T-helper 1 cell treated with Interleukin-12 subunit alpha and Interleukin-12 subunit beta and Interleukin-4 antibody, amounts not matched to agents 30 μg/mL and 1 μg/mL, for 36 hours (primary cell): ENCODE measurements around the gene HLCS.
"Not testable (repeated sequence)": the region's sequence is repeated elsewhere in the genome, so short reads cannot be mapped to it uniquely, and the experiment has no call there.

Experiments
- H3K27ac Mint-ChIP-seq: one replicate; pipeline ENCODE4 v1.8.0; 2021; ENCODE audit warnings: mild to moderate bottlenecking, mixed read lengths
- H3K27me3 Mint-ChIP-seq: one replicate; pipeline ENCODE4 v1.8.0; 2021; ENCODE audit warnings: low read depth, mixed read lengths
- H3K36me3 Mint-ChIP-seq: one replicate; pipeline ENCODE4 v1.8.0; 2021; ENCODE audit warnings: low read depth, mixed read lengths
- H3K4me1 Mint-ChIP-seq: one replicate; pipeline ENCODE4 v1.8.0; 2021; ENCODE audit warnings: low read depth, mixed read lengths
- H3K4me3 Mint-ChIP-seq: one replicate; pipeline ENCODE4 v1.8.0; 2021; ENCODE audit warnings: mild to moderate bottlenecking, moderate library complexity, mixed read lengths
- H3K9me3 Mint-ChIP-seq: one replicate; pipeline ENCODE4 v1.8.0; 2021; ENCODE audit warnings: mixed read lengths

Gene HLCS

DNA sequence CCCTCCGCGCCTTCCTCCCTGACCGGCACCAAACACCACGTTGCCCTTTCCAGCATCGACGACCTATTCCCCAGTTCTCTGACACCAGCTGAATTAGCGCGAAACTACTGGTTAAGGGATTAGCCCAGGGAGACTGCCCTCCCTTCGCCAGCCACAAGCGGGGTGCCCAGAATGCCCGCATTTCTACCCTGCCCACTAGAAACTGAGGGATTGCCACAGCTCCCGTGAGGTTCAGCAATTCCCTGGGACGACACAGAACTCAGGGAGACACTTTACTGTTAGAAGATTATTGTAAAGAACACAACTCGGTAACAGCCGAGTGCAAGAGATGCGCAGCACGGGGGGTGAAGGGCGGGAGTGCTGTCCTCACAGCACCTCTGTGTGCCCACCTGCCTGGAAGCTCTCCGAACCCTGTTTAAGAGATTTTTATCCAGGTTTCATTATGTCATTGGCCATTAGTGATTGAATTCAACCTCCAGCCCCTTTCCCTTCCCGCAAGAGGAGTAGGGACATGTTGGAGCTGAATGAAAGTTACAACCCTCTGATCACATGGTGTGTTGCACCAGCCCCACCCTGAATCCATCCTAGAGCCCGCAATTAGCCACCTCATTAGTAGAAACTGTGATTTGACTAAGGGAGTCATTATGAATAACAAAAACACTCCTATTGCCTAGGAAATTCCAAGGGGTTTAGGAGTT lies 24.2 kb upstream of the HLCS start:
- Mint-ChIP-seq H3K36me3 (no peaks in the 10 kb centered on the region), H3K9me3 (no peaks in the 10 kb centered on the region), H3K27ac (peak overlapping the region; percentile 92), H3K4me3 (peak overlapping the region; percentile 91), H3K27me3 (peaks cover 3% of the 10 kb centered on the region), H3K4me1 (peaks cover 36% of the 10 kb centered on the region)

GRCh38 chr21:36989699-36990507 lies 23.4 kb upstream of the HLCS start:
- Mint-ChIP-seq H3K4me3 (peak overlapping the region; percentile 91), H3K4me1 (peaks cover 38% of the 10 kb centered on the region), H3K27ac (peak overlapping the region; percentile 93), H3K27me3 (peaks cover under 1% of the 10 kb centered on the region), H3K36me3 (no peaks in the 10 kb centered on the region), H3K9me3 (no peaks in the 10 kb centered on the region)

DNA sequence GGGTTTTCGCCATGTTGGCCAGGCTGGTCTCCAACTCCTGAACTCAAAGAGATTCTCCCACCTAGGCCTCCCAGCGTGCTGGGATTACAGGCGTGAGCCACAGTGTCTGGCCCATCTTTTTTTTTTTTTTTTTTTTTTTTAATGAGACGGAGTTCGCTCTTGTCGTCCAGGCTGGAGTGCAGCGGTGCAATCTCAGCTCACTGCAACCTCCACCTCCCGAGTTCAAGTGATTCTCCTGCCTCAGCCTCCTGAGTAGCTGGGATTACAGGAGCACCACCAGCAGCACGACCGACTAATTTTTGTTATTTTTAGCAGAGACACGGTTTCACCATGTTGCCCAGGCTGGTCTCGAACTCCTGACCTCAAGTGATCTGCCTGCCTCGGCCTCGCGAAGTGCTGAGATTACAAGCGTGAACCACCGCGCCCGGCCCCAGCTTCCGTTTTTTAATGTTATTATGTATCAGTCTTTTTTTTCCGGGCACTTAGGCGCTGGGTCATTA lies 22.8 kb upstream of the HLCS start:
- H3K27ac Mint-ChIP-seq = peak overlapping the region; percentile 93
- H3K27me3 Mint-ChIP-seq, H3K9me3 Mint-ChIP-seq, H3K36me3 Mint-ChIP-seq: not testable (repeated sequence)
- H3K4me1 Mint-ChIP-seq = peaks cover 38% of the 10 kb centered on the region
- peak overlapping the region; percentile 82 for H3K4me3 Mint-ChIP-seq

DNA sequence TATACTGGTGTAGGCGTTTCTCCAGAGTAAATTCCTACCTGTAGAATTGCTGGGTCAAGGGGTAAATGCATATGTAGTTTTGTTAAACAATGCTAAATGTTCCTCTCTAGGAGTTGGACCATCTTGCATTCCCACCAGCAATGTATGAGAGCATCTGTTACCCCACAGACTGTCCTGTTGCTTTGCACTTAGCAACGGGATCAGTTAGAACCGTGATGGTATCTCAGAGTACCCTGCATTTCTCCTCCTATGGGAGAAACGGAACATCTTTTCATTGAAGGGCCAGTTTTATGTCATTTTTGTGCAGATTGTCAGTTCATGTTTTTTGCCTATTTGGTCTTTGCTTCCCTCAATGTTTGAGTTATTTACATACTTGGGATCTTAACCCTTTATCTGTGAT lies 22.1 kb upstream of the HLCS start:
- Mint-ChIP-seq H3K9me3 (no peaks in the 10 kb centered on the region), H3K27me3 (no peaks in the 10 kb centered on the region), H3K36me3 (no peaks in the 10 kb centered on the region), H3K27ac (peak overlapping the region; percentile 65), H3K4me3 (peak overlapping the region; percentile 42), H3K4me1 (peaks cover 38% of the 10 kb centered on the region)

DNA sequence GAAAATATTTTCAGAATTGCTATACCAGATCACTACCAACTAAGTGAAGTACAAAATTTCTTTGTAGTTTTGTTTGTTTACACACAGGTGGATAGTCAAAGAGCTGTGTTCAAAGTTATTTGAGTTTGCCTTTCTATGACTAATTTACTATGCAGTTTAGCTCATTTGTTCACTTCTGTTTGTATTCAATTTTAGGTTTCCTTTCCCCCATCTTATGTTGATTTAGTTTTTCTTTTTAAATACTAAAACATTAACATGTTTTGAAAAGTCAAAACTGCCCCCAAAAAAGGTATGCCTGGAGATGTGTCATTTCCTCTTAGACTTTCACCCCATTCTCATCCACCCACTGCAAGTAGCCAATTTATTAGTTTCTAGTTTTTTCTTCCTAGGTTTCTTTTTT lies 21.4 kb upstream of the HLCS start:
- Mint-ChIP-seq H3K27me3 (no peaks in the 10 kb centered on the region), H3K27ac (peak overlapping the region; percentile 62), H3K9me3 (no peaks in the 10 kb centered on the region), H3K36me3 (no peaks in the 10 kb centered on the region), H3K4me3 (no peak overlapping the region), H3K4me1 (peaks cover 38% of the 10 kb centered on the region)

DNA sequence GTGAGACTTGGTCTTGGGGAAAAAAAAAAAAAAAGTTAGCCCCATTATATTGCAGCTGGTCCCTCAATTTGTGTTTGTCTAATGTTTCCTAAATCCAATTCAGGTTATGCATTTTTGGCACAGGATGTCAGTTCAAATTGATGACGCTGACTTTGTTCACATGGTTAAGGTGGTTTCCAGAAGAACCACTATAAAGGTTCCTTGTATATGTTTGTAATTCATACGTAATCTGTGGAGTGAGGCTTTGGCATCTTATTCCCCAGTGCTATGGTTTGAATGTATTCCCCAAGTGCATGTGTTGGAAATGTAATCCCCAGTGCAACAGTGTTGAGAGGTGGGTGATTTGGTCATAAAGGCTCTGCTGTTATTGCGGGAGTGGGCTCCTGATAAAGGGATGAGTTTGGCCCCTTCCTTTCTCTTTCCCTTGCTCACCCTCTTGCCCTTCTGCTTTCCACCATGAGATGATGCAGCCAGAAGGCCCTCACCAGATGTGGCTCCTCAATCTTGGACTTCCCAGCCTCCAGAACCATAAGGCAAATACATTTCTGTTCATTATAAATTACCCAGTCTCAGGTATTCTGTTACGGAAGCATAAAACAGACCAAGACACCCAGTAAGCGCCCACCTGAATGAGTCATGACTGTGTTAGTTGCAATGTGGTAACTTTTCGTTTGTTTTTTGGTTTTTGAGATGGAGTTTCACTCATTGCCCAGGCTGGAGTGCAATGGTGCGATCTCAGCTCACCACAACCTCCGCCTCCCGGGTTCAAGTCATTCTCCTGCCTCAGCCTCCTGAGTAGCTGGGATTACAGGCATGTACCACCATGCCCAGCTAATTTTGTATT lies 19.5 kb upstream of the HLCS start:
- Mint-ChIP-seq H3K4me1 (peaks cover 40% of the 10 kb centered on the region), H3K27ac (peak overlapping the region; percentile 97), H3K4me3 (peak overlapping the region; percentile 27), H3K9me3 (no peaks in the 10 kb centered on the region), H3K27me3 (peaks cover 7% of the 10 kb centered on the region), H3K36me3 (no peaks in the 10 kb centered on the region)

DNA sequence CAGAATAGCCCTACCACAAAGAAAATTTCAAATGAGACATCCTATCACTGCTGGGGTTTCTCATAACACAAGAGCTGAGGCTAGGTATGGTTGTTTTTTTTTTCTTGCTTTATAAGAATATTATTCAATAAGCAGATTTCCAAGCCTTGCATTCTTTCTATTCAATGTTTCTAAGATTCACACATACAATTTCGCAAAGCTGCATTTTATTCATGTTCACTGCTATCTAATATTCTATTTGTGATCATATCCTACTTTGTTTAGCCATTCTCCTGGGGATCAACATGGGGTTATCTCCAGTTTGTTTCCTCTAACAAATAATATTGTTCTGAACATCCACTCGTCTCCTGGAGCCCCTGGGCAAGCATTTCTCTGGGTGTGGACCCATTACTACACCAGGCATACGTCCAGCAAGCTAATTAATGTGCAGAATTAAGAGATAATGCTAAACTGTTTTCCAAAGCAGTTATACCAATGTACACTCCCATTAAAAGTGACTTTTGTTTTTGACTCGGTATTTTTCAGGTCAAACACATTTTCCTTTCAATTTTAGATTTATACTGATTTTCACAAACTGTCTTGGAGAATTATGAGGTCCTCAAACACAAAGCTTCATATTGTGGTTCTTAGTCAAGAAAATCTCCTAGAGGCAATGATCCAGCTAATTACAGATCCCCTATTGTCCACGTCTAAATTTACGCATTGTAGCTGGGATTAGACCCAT lies 15.7 kb upstream of the HLCS start:
- Mint-ChIP-seq H3K27me3 (peaks cover 14% of the 10 kb centered on the region), H3K4me1 (peaks cover 28% of the 10 kb centered on the region), H3K9me3 (no peaks in the 10 kb centered on the region), H3K36me3 (no peaks in the 10 kb centered on the region), H3K27ac (no peak overlapping the region), H3K4me3 (no peak overlapping the region)

- Mint-ChIP-seq H3K9me3 (no peaks in the 10 kb centered on the region), H3K4me1 (peaks cover 24% of the 10 kb centered on the region), H3K36me3 (no peaks in the 10 kb centered on the region), H3K27me3 (peaks cover 14% of the 10 kb centered on the region), H3K27ac (peak overlapping the region; percentile 49), H3K4me3 (peak overlapping the region; percentile 61)
These were observed 14.6 kb upstream of the HLCS start for GRCh38 chr21:36981049-36981391.

- H3K4me1 Mint-ChIP-seq = peaks cover 19% of the 10 kb centered on the region
- H3K27me3 Mint-ChIP-seq = peaks cover 14% of the 10 kb centered on the region
These were observed 14.0 kb upstream of the HLCS start for GRCh38 chr21:36980280-36981048.

GRCh38 chr21:36976882-36977651 lies 10.6 kb upstream of the HLCS start:
- Mint-ChIP-seq H3K27ac (no peak overlapping the region), H3K4me1 (peaks cover 17% of the 10 kb centered on the region), H3K27me3 (peaks cover 13% of the 10 kb centered on the region), H3K36me3 (no peaks in the 10 kb centered on the region), H3K4me3 (no peak overlapping the region), H3K9me3 (no peaks in the 10 kb centered on the region)

More at GRCh38 chr21:36980280-36981048, 14.0 kb upstream of the HLCS start:
- Mint-ChIP-seq H3K27ac (peak overlapping the region; percentile 49), H3K9me3 (no peaks in the 10 kb centered on the region), H3K36me3 (no peaks in the 10 kb centered on the region), H3K4me3 (peak overlapping the region; percentile 61)

GRCh38 chr21:36976228-36976861 lies 9.9 kb upstream of the HLCS start:
- Mint-ChIP-seq H3K27me3 (peaks cover 8% of the 10 kb centered on the region), H3K9me3 (no peaks in the 10 kb centered on the region), H3K4me3 (no peak overlapping the region), H3K4me1 (peaks cover 17% of the 10 kb centered on the region), H3K36me3 (no peaks in the 10 kb centered on the region), H3K27ac (no peak overlapping the region)

GRCh38 chr21:36974851-36975192 lies 8.4 kb upstream of the HLCS start:
- peaks cover 4% of the 10 kb centered on the region for H3K27me3 Mint-ChIP-seq
- peaks cover 10% of the 10 kb centered on the region for H3K4me1 Mint-ChIP-seq
- H3K9me3 Mint-ChIP-seq = no peaks in the 10 kb centered on the region
- no peak overlapping the region for H3K4me3 Mint-ChIP-seq
- H3K36me3 Mint-ChIP-seq = no peaks in the 10 kb centered on the region
- no peak overlapping the region for H3K27ac Mint-ChIP-seq
